Gastroesophageal sphincter (tissue), 4 donors: ENCODE data around the gene EBF4. TPM values are rescaled to one million over a fixed set of nuclear protein-coding genes. Genes with fewer than 3 reads are reported as not detected.
"Not testable (repeated sequence)": the region's sequence is repeated elsewhere in the genome, so short reads cannot be mapped to it uniquely, and the experiment has no call there.

Experiments
- ATAC-seq: fragments of 150-250 bp; one replicate; pipeline ENCODE4 v1.9.1; 2016; ENCODE audit warnings: mild to moderate bottlenecking, moderate library complexity
- H3K27ac ChIP-seq, 4 donors: fragments of 200-600 bp; sonication (generic) in 3 of 4; 1 replicate in 3 of 4; 2 replicates in 1 of 4; pipeline ENCODE4 v1.5.1; 2016 to 2019
- H3K27me3 ChIP-seq: fragments of 200-600 bp; sonication (generic); one replicate; pipeline ENCODE4 v1.5.1; 2019
- H3K36me3 ChIP-seq, 2 donors: fragments of 200-600 bp; sonication (generic); one replicate each; pipeline ENCODE4 v1.5.1; 2019; ENCODE audit warnings: control low read depth in 1 of 2
- H3K4me1 ChIP-seq, 3 donors: fragments of 200-600 bp; sonication (generic); 1 replicate in 2 of 3; 2 replicates in 1 of 3; pipeline ENCODE4 v1.5.1; 2016 to 2019; ENCODE audit warnings: control low read depth in 2 of 3
- H3K4me3 ChIP-seq, 2 donors: fragments of 200-600 bp; sonication (generic); one replicate each; pipeline ENCODE4 v1.5.1; 2019; ENCODE audit warnings: mild to moderate bottlenecking in 1 of 2, moderate library complexity in 1 of 2
- H3K9me3 ChIP-seq, 3 donors: fragments of 200-600 bp; sonication (generic); one replicate each; pipeline ENCODE4 v1.5.1; 2017 to 2019; ENCODE audit warnings: control low read depth in 2 of 3
- CTCF ChIP-seq, 4 experiments: fragments of 200-600 bp in 2 of 4; fragments of 450-650 bp in 2 of 4; sonication (generic) in 1 of 4; IDR thresholded peaks; one replicate each; pipeline ENCODE4 v1.5.1; 2017 to 2019; ENCODE audit warnings: antibody characterized with exemption in 4 of 4, mild to moderate bottlenecking in 2 of 4, moderate library complexity in 2 of 4
- EP300 ChIP-seq: sonication (generic); formaldehyde crosslinking; IDR thresholded peaks from one replicate; pipeline ENCODE4 v1.6.1; 2017; ENCODE audit warnings: antibody characterized with exemption, mild to moderate bottlenecking
- POLR2A ChIP-seq, 2 donors: fragments of 450-650 bp; IDR thresholded peaks; one replicate each; pipeline ENCODE4 v1.6.1; 2017; ENCODE audit warnings: antibody characterized with exemption in 2 of 2, mild to moderate bottlenecking in 2 of 2, moderate library complexity in 1 of 2
- POLR2AphosphoS5 ChIP-seq: sonication (generic); formaldehyde crosslinking; IDR thresholded peaks from one replicate; pipeline ENCODE4 v1.6.1; 2017; ENCODE audit warnings: antibody characterized with exemption
- WGBS, 2 donors: methylation state at CpG; one replicate each; pipeline ENCODE4 v1.1.5; 2018; ENCODE audit warnings: low coverage in 1 of 2; 5-methylcytosine and 5-hydroxymethylcytosine counted together
- total RNA-seq, 4 donors: library from RNA; depleted of rRNA; stranded (reverse); fragments of >200 nt; gene quantifications; one replicate each; pipeline ENCODE4 v1.1.0, GENCODE V29; 2016

Gene EBF4
- total RNA-seq, 4 donors from 2014 or later = 14.5 to 36.6 (median 19.6) TPM

GRCh38 chr20:2694008-2694471 lies 1.5 kb downstream of the EBF4 start:
- no peak for ATAC-seq
- WGBS, 2 donors = 45% methylated on average over 7 of the region's 23 CpGs; no CpG with 5 or more reads in 1 of the 2 donors
- Histone ChIP-seq H3K4me3 (peak overlapping the region; percentile 35 to 71), H3K27ac (peak overlapping the region in 1 of 4 donors; percentile 96), H3K4me1 (peaks cover 0 to 27% (median 2%) of the 10 kb centered on the region in 3 donors), H3K36me3 (no peaks in the 10 kb centered on the region), H3K27me3 (peaks cover 8% of the 10 kb centered on the region), H3K9me3 (no peaks in the 10 kb centered on the region)
- no peak for TF ChIP-seq POLR2A (IDR thresholded peaks at IDR 0.05)
- no peak for TF ChIP-seq EP300
- no peak for TF ChIP-seq POLR2AphosphoS5
- no peak for TF ChIP-seq CTCF (IDR thresholded peaks at IDR 0.05)

GRCh38 chr20:2694519-2694918 lies 1.9 kb downstream of the EBF4 start:
- ATAC-seq = no peak
- 75 to 95% methylated on average over 2 to 11 of the region's 13 CpGs for WGBS, 2 donors

DNA sequence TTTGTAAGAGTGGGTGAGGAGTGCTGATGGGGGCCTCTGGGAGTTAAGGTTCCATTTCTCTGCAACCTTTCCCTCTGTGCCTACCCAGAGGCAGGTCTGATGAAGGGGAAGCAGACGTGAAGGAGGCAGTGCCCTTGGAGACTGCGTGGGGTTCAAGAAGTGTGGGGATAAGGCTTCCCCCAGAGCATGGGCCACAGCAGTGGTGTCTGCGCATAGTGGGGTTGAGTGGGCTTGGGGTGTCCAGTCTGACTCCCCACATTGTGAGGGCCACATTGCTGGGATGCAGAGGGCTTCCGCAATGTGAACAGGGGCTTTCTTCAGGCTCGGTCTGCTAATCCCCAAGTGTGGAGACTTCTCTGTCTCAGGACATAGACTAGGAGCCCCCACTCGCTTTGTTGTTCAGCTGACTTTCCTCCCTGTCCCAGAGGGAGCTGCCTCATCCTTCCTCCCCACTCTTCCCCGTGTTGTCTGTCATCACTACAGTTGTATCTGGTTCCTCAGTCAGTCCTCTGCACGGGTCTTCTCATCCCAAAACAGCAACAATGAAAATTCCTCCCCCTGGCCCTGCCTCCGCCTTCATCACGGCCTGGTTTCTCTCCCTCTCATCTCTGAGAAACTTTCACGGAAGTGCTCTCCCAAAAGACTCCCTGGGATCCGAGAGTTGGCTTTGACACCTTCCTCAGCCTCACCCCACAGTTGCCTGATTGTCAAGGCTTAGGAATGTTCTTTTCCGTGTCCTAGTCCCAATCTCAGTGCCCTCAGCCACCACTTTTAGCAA lies 2.8 kb downstream of the EBF4 start:
- no peak overlapping the region for H3K4me3 ChIP-seq
- H3K27me3 ChIP-seq = peaks cover 8% of the 10 kb centered on the region
- no peaks in the 10 kb centered on the region for H3K36me3 ChIP-seq
- TF ChIP-seq POLR2AphosphoS5 (no peak), CTCF (IDR thresholded peaks at IDR 0.05) (no peak), EP300 (no peak), POLR2A (IDR thresholded peaks at IDR 0.05) (no peak)
- peaks cover 0 to 27% (median 2%) of the 10 kb centered on the region in 3 donors for H3K4me1 ChIP-seq
- 78 to 83% methylated on average over 9 of the region's 13 CpGs for WGBS, 2 donors
- no peak for ATAC-seq
- H3K9me3 ChIP-seq = no peaks in the 10 kb centered on the region
- H3K27ac ChIP-seq = no peak overlapping the region

More at GRCh38 chr20:2694519-2694918, 1.9 kb downstream of the EBF4 start:
- Histone ChIP-seq H3K36me3 (no peaks in the 10 kb centered on the region), H3K4me1 (peaks cover 0 to 27% (median 2%) of the 10 kb centered on the region in 3 donors), H3K4me3 (no peak overlapping the region), H3K9me3 (no peaks in the 10 kb centered on the region), H3K27me3 (peaks cover 8% of the 10 kb centered on the region), H3K27ac (no peak overlapping the region)
- TF ChIP-seq EP300 (no peak), POLR2AphosphoS5 (no peak), POLR2A (IDR thresholded peaks at IDR 0.05) (no peak), CTCF (IDR thresholded peaks at IDR 0.05) (no peak)

- WGBS, 2 donors = 98 to 100% methylated on average over 1 to 5 of the region's 12 CpGs
- ATAC-seq, H3K27ac ChIP-seq: not testable (repeated sequence)
Measured at GRCh38 chr20:2695984-2696525, 3.5 kb downstream of the EBF4 start.

GRCh38 chr20:2696646-2697045 lies 4.1 kb downstream of the EBF4 start:
- ATAC-seq = no peak
- Histone ChIP-seq H3K4me3 (no peak overlapping the region), H3K4me1 (peaks cover 0 to 24% (median 2%) of the 10 kb centered on the region in 3 donors), H3K27me3 (peaks cover 8% of the 10 kb centered on the region), H3K27ac (no peak overlapping the region), H3K36me3 (no peaks in the 10 kb centered on the region), H3K9me3 (no peaks in the 10 kb centered on the region)
- WGBS, 2 donors = no CpG with 5 or more reads among the region's 9 CpGs
- TF ChIP-seq EP300 (no peak), CTCF (IDR thresholded peaks at IDR 0.05) (no peak)

More at GRCh38 chr20:2695984-2696525, 3.5 kb downstream of the EBF4 start:
- not testable (repeated sequence) for H3K27me3 ChIP-seq, H3K9me3 ChIP-seq, H3K36me3 ChIP-seq, H3K4me3 ChIP-seq
- peaks cover 0 to 27% (median 2%) of the 10 kb centered on the region in 3 donors for H3K4me1 ChIP-seq
